MM.1S (cell line): ENCODE measurements around the gene GPR153.

Experiments used
- EZH2 ChIP-seq: fragments of 300-600 bp; sonication (generic); optimal IDR thresholded peaks from 2 replicates; pipeline ENCODE3; 2017; ENCODE audit warnings: low read depth, mild to moderate bottlenecking, antibody characterized with exemption, low read length, mixed read lengths
- EZH2phosphoT487 ChIP-seq: fragments of 300-600 bp; sonication (generic); IDR thresholded peaks from 2 replicates; pipeline ENCODE4 v1.6.1; 2018; ENCODE audit warnings: antibody characterized with exemption, low read length
- TF ChIP-seq, protein P1 (sequence below): fragments of 300-600 bp; sonication (generic); IDR thresholded peaks from 2 replicates; pipeline ENCODE4 v1.5.1; 2016; ENCODE audit warnings: antibody characterized with exemption, low read length, mixed read lengths

DNA sequence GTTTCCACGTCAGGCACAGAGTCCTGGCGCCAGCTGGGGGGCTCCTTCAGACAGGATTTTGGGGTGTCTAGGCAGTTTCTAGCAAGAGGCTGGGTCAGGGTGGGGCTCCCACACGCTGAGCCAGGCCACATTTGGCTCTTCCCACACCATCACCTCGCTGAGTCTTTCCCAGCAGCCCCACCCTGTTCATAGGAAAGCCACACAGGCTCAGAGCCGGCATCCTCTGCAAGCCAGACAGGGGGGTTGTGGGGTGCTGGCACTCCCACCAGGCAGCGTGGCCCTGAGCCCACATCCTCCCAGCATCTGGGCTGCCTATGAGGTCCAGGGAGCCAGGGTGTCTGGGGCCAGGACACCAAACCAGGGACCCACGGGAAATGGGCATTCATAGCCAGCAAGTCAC is 2.8 kb upstream of the GPR153 start:
- TF ChIP-seq, protein P1, sequence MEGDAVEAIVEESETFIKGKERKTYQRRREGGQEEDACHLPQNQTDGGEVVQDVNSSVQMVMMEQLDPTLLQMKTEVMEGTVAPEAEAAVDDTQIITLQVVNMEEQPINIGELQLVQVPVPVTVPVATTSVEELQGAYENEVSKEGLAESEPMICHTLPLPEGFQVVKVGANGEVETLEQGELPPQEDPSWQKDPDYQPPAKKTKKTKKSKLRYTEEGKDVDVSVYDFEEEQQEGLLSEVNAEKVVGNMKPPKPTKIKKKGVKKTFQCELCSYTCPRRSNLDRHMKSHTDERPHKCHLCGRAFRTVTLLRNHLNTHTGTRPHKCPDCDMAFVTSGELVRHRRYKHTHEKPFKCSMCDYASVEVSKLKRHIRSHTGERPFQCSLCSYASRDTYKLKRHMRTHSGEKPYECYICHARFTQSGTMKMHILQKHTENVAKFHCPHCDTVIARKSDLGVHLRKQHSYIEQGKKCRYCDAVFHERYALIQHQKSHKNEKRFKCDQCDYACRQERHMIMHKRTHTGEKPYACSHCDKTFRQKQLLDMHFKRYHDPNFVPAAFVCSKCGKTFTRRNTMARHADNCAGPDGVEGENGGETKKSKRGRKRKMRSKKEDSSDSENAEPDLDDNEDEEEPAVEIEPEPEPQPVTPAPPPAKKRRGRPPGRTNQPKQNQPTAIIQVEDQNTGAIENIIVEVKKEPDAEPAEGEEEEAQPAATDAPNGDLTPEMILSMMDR = no peak
- TF ChIP-seq EZH2 (no peak), EZH2phosphoT487 (no peak)
